Calu3 (cell line): Measurements from ENCODE around the gene PHC2. TPM values are rescaled to one million over a fixed set of nuclear protein-coding genes. Genes with fewer than 3 reads are reported as not detected.

Experiments
- BruUV-seq: library from RNA; stranded (reverse); fragments of 400-500 nt; replicated peaks from 2 replicates; lab custom pipeline; 2021; lab: Mats Ljungman, UMichigan
- CTCF ChIA-PET: fragments of 300-600 bp; sonication (Branson Sonifier 250); formaldehyde crosslinking; loops from one replicate; lab custom pipeline; 2022; ENCODE audit warnings: antibody characterized with exemption; lab: Charles Lee
- DNase-seq: peaks from one replicate; pipeline ENCODE4 v3.0.0; 2022
- H3K27ac Mint-ChIP-seq: one replicate; pipeline ENCODE4 v1.8.0; 2022; ENCODE audit warnings: mixed read lengths; ENCODE audit not compliant: unreplicated experiment
- H3K27me3 Mint-ChIP-seq: one replicate; pipeline ENCODE4 v1.8.0; 2022; ENCODE audit warnings: mixed read lengths; ENCODE audit not compliant: unreplicated experiment
- H3K36me3 Mint-ChIP-seq: one replicate; pipeline ENCODE4 v1.8.0; 2022; ENCODE audit warnings: mild to moderate bottlenecking, moderate library complexity, mixed read lengths; ENCODE audit not compliant: insufficient read depth, unreplicated experiment
- H3K4me1 Mint-ChIP-seq: one replicate; pipeline ENCODE4 v1.8.0; 2022; ENCODE audit warnings: mild to moderate bottlenecking, low read depth, mixed read lengths; ENCODE audit not compliant: unreplicated experiment
- H3K4me3 Mint-ChIP-seq: one replicate; pipeline ENCODE4 v1.8.0; 2022; ENCODE audit warnings: mild to moderate bottlenecking, low read depth, moderate library complexity, mixed read lengths; ENCODE audit not compliant: unreplicated experiment
- H3K9me3 Mint-ChIP-seq: one replicate; pipeline ENCODE4 v1.8.0; 2022; ENCODE audit warnings: low read depth, mixed read lengths; ENCODE audit not compliant: unreplicated experiment
- CTCF ChIP-seq: fragments of 200-600 bp; IDR thresholded peaks from one replicate; pipeline ENCODE4 v1.8.0; 2022; ENCODE audit warnings: antibody characterized with exemption; ENCODE audit not compliant: unreplicated experiment
- intact Hi-C: fragments of 100-400 bp; cut with micrococcal nuclease; formaldehyde crosslinking; loops from one replicate; pipeline ENCODE4 v1.10.0; 2022; ENCODE audit not compliant: unreplicated experiment
- total RNA-seq: library from RNA; stranded (reverse); gene quantifications from 2 replicates; pipeline ENCODE4 v1.2.3, GENCODE V29; 2022

The PHC2 gene
- total RNA-seq, 1 experiment from 2014 or later = 59.5 TPM

- CTCF ChIA-PET = interaction anchor here (1.2 kb wide), 1 partner anchor 26 kb away, joined by 3 read pairs; no protein-coding TSS in a partner anchor
- BruUV-seq = no TSS peak
- H3K4me3 Mint-ChIP-seq = no peak within 1 kb of the TSS
- H3K4me1 Mint-ChIP-seq = no peaks in the 10 kb centered on the region
- no peak within 1 kb of the TSS for H3K27ac Mint-ChIP-seq
- no peaks in the 10 kb centered on the region for H3K9me3 Mint-ChIP-seq
- DNase-seq = no peak
- TF ChIP-seq CTCF = no peak
- intact Hi-C loops = no loop called here
- H3K27me3 Mint-ChIP-seq = no peaks in the 10 kb centered on the region
- H3K36me3 Mint-ChIP-seq = peaks cover 35% of the 10 kb centered on the region
Observed at GRCh38 chr1:33320619-33321165, 110.2 kb downstream of the PHC2 start, which contains the start of gene A3GALT2. A3GALT2 (minus strand) TSS chr1:33321098; CDS start chr1:33321098, 0 bp downstream.

- H3K4me3 Mint-ChIP-seq = no peak overlapping the region
- no peaks in the 10 kb centered on the region for H3K9me3 Mint-ChIP-seq
- DNase-seq = no peak
- H3K27me3 Mint-ChIP-seq = no peaks in the 10 kb centered on the region
- no peak for TF ChIP-seq CTCF
- H3K27ac Mint-ChIP-seq = no peak overlapping the region
- no TSS peak for BruUV-seq
- H3K36me3 Mint-ChIP-seq = peaks cover 29% of the 10 kb centered on the region
- intact Hi-C loops = no loop called here
- CTCF ChIA-PET = interaction anchor here (1.2 kb wide), 1 partner anchor 25 kb away, joined by 3 read pairs; no protein-coding TSS in a partner anchor
- no peaks in the 10 kb centered on the region for H3K4me1 Mint-ChIP-seq
Observed at GRCh38 chr1:33319949-33320618, 110.8 kb downstream of the PHC2 start.

GRCh38 chr1:33319186-33319948 lies 111.5 kb downstream of the PHC2 start:
- TF ChIP-seq CTCF = no peak
- Mint-ChIP-seq H3K27ac (no peak overlapping the region), H3K4me3 (no peak overlapping the region), H3K36me3 (peaks cover 25% of the 10 kb centered on the region), H3K27me3 (no peaks in the 10 kb centered on the region), H3K9me3 (no peaks in the 10 kb centered on the region), H3K4me1 (no peaks in the 10 kb centered on the region)
- CTCF ChIA-PET = no interaction called here
- BruUV-seq = no TSS peak
- DNase-seq = no peak
- intact Hi-C loops = no loop called here

- no peaks in the 10 kb centered on the region for H3K4me1 Mint-ChIP-seq
- no peaks in the 10 kb centered on the region for H3K27me3 Mint-ChIP-seq
- H3K9me3 Mint-ChIP-seq = no peaks in the 10 kb centered on the region
- DNase-seq = no peak
- TF ChIP-seq CTCF = no peak
- CTCF ChIA-PET = no interaction called here
- no peak overlapping the region for H3K27ac Mint-ChIP-seq
- intact Hi-C loops = no loop called here
- peaks cover 16% of the 10 kb centered on the region for H3K36me3 Mint-ChIP-seq
- BruUV-seq = no TSS peak
- H3K4me3 Mint-ChIP-seq = no peak overlapping the region
Observed at GRCh38 chr1:33317946-33318345, 112.9 kb downstream of the PHC2 start.
